Measurements from ENCODE around the gene NCDN.
A peak's percentile ranks its signal among the peaks of the same experiment; 100 is the strongest.

NCDN gene

GRCh38 chr1:35537806-35538205, 19.8 kb upstream of the NCDN start:
- Histone ChIP-seq H3K27ac (peak overlapping the region; percentile 45 to 58), H3K4me3 (no peak overlapping the region)
- DNase-seq (ENCODE audit: low spot score), result no peak
- no peak for TF ChIP-seq CTCF (IDR thresholded peaks at IDR 0.05)

GRCh38 chr1:35539073-35539823, 18.4 kb upstream of the NCDN start:
- no peak for TF ChIP-seq CTCF (IDR thresholded peaks at IDR 0.05)
- H3K27ac ChIP-seq, result peak overlapping the region; percentile 58 to 82
- peak overlapping the region; percentile 33 for H3K4me3 ChIP-seq
- no peak for DNase-seq (ENCODE audit: low spot score)

GRCh38 chr1:35539824-35540261, 17.8 kb upstream of the NCDN start:
- no peak for TF ChIP-seq CTCF (IDR thresholded peaks at IDR 0.05)
- no peak for DNase-seq (ENCODE audit: low spot score)
- H3K27ac ChIP-seq, result peak overlapping the region; percentile 58 to 82
- peak overlapping the region; percentile 33 for H3K4me3 ChIP-seq

- TF ChIP-seq CTCF (IDR thresholded peaks at IDR 0.05), result no peak
- DNase-seq (ENCODE audit: low spot score), result no peak
- H3K27ac ChIP-seq, result no peak overlapping the region
- no peak overlapping the region for H3K4me3 ChIP-seq
Measured at GRCh38 chr1:35544976-35545375, 12.6 kb upstream of the NCDN start.

GRCh38 chr1:35546614-35547013, 11.0 kb upstream of the NCDN start:
- DNase-seq (ENCODE audit: low spot score), result no peak
- no peak for TF ChIP-seq CTCF (IDR thresholded peaks at IDR 0.05)
- Histone ChIP-seq H3K27ac (no peak overlapping the region), H3K4me3 (no peak overlapping the region)

GRCh38 chr1:35553851-35554250, 3.7 kb upstream of the NCDN start:
- H3K27ac ChIP-seq, result no peak overlapping the region
- H3K4me3 ChIP-seq, result no peak overlapping the region
- DNase-seq (ENCODE audit: low spot score), result no peak
- no peak for TF ChIP-seq CTCF (IDR thresholded peaks at IDR 0.05)

Measured in coronary artery (tissue), 2 donors.